Glutamatergic neuron (in vitro differentiated cells): ENCODE data around the gene EPB41L4B. TPM values are rescaled to one million over a fixed set of nuclear protein-coding genes. Genes with fewer than 3 reads are reported as not detected.

Experiments used
- DNase-seq: peaks from one replicate; pipeline ENCODE4 v3.0.0; 2022
- H3K27ac Mint-ChIP-seq: one replicate; pipeline ENCODE4 v1.8.0; 2020; ENCODE audit warnings: mild to moderate bottlenecking, mixed read lengths, inconsistent platforms; ENCODE audit not compliant: unreplicated experiment
- H3K27me3 Mint-ChIP-seq: one replicate; pipeline ENCODE4 v1.8.0; 2020; ENCODE audit warnings: mild to moderate bottlenecking, moderate library complexity, mixed read lengths, inconsistent platforms; ENCODE audit not compliant: unreplicated experiment
- H3K36me3 Mint-ChIP-seq: one replicate; pipeline ENCODE4 v1.8.0; 2020; ENCODE audit warnings: mild to moderate bottlenecking, mixed read lengths, inconsistent platforms; ENCODE audit not compliant: unreplicated experiment
- H3K4me1 Mint-ChIP-seq: one replicate; pipeline ENCODE4 v1.8.0; 2020; ENCODE audit warnings: mild to moderate bottlenecking, low read depth, mixed read lengths, inconsistent platforms; ENCODE audit not compliant: unreplicated experiment
- H3K4me3 Mint-ChIP-seq: one replicate; pipeline ENCODE4 v1.8.0; 2020; ENCODE audit warnings: mild to moderate bottlenecking, mixed read lengths, inconsistent platforms; ENCODE audit not compliant: unreplicated experiment
- H3K9me3 Mint-ChIP-seq: one replicate; pipeline ENCODE4 v1.8.0; 2020; ENCODE audit warnings: mild to moderate bottlenecking, moderate library complexity, mixed read lengths, inconsistent platforms; ENCODE audit not compliant: unreplicated experiment
- total RNA-seq: library from RNA; stranded (reverse); fragmentation: NEBNext Ultra II Directional; extraction: Animal tissue kit (Norgen Biotek cat#: 25700); gene quantifications from one replicate; pipeline ENCODE4 v1.2.1, GENCODE V29; 2021; ENCODE audit not compliant: unreplicated experiment
- TF ChIP-seq, protein P1 (sequence below): fragments of 200-600 bp; sonication (generic); IDR thresholded peaks from one replicate; pipeline ENCODE4 v1.5.0; 2021; ENCODE audit not compliant: partially characterized antibody, unreplicated experiment

The EPB41L4B gene
- total RNA-seq, 1 donor from 2014 or later = 10.0 TPM

DNA sequence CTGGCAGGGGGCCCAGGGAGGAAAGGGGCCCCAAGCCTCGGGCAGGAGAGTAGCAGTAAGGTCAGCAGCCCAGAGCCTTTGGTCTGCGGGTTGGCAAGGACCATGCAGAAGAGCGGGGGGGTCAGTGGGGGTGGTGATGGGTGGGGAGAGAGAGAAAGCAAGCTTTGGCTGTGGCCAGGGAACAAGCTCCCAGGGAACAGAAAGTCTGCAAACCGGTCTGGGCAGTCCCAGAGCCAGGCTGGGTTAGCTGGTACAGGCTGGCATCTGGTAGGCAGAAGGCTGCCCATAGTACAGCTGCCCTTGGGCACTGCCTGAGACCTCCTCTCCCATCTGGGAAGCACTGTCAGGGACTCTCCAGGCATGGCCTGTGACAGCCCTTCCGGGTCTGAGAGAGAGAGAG, 10.5 kb upstream of the EPB41L4B start:
- peaks cover 2% of the 10 kb centered on the region for H3K27me3 Mint-ChIP-seq
- DNase-seq = no peak
- peaks cover 2% of the 10 kb centered on the region for H3K4me1 Mint-ChIP-seq
- H3K9me3 Mint-ChIP-seq = no peaks in the 10 kb centered on the region
- H3K36me3 Mint-ChIP-seq = no peaks in the 10 kb centered on the region
- TF ChIP-seq, protein P1, sequence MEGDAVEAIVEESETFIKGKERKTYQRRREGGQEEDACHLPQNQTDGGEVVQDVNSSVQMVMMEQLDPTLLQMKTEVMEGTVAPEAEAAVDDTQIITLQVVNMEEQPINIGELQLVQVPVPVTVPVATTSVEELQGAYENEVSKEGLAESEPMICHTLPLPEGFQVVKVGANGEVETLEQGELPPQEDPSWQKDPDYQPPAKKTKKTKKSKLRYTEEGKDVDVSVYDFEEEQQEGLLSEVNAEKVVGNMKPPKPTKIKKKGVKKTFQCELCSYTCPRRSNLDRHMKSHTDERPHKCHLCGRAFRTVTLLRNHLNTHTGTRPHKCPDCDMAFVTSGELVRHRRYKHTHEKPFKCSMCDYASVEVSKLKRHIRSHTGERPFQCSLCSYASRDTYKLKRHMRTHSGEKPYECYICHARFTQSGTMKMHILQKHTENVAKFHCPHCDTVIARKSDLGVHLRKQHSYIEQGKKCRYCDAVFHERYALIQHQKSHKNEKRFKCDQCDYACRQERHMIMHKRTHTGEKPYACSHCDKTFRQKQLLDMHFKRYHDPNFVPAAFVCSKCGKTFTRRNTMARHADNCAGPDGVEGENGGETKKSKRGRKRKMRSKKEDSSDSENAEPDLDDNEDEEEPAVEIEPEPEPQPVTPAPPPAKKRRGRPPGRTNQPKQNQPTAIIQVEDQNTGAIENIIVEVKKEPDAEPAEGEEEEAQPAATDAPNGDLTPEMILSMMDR = no peak
- H3K4me3 Mint-ChIP-seq = no peak overlapping the region
- no peak overlapping the region for H3K27ac Mint-ChIP-seq

DNA sequence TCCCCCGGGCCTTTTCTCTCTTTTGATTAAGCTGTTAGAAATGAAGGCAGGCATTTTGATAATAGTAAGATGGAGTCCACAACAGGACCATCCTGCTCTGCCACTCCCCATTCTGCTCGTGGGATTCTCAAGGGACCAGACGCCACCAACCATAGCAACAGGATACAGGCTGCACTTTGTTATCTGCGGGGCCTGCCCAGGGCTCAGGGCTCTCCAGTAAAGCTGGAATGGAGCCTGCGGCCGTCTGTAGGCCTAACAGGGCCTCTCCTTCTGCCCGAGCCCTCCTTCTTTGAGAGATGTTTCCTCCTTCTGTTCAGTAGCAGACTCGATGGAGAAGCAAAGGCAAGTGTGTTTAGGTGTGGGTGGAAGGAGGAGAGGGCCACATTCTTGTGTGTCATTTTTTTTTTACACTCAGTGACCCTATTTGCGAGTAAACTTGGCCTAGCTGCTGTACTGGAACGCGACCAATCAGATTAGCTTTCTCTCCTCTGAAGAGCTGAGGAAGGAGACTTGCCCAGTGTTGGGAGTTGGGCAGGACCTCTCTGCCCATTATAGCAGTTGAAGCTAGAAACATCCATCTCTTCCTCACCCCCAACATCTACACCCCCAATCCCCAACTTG, 8.9 kb upstream of the EPB41L4B start:
- DNase-seq = peak; percentile 41
- TF ChIP-seq, protein P1 = no peak
- no peaks in the 10 kb centered on the region for H3K36me3 Mint-ChIP-seq

DNA sequence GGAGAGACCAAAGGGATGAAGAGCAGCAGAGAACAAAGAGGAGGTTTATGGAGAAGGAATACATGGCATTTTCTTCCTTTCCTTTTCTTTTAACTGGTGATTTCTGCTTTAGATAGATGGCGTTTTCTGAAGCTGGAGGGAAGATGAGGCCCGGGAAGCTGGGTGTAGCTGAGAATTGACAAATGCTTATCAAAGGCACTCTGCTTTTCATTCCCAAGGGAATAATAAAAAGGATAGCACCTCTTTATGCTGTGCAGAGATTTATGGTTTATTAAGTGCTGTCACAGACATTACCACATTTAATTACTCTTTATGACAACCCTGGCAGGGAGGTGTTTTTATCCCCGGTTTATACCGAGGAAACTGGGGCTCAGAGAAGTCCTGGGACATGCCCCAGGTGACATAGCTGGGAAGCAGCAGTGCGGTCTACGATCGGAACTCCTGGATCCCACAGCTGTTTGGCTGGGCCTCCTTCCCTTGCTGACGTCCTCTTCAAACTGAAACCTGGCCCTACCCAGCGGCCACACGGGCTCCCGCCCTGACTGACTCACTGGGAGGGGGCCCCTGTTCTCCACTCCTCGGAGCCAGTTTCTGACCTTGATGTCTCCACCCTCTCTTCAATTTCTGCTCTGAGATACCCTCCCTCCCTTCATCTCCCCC, 8.2 kb upstream of the EPB41L4B start:
- no peak overlapping the region for H3K27ac Mint-ChIP-seq
- H3K9me3 Mint-ChIP-seq = no peaks in the 10 kb centered on the region
- no peaks in the 10 kb centered on the region for H3K36me3 Mint-ChIP-seq
- H3K4me3 Mint-ChIP-seq = no peak overlapping the region
- peaks cover 2% of the 10 kb centered on the region for H3K27me3 Mint-ChIP-seq
- DNase-seq = no peak
- TF ChIP-seq, protein P1 = no peak
- peaks cover 2% of the 10 kb centered on the region for H3K4me1 Mint-ChIP-seq

More for the DNA sequence above, 8.9 kb upstream of the EPB41L4B start:
- Mint-ChIP-seq H3K27ac (no peak overlapping the region), H3K9me3 (no peaks in the 10 kb centered on the region), H3K4me3 (no peak overlapping the region), H3K27me3 (peaks cover 2% of the 10 kb centered on the region), H3K4me1 (peaks cover 2% of the 10 kb centered on the region)

DNA sequence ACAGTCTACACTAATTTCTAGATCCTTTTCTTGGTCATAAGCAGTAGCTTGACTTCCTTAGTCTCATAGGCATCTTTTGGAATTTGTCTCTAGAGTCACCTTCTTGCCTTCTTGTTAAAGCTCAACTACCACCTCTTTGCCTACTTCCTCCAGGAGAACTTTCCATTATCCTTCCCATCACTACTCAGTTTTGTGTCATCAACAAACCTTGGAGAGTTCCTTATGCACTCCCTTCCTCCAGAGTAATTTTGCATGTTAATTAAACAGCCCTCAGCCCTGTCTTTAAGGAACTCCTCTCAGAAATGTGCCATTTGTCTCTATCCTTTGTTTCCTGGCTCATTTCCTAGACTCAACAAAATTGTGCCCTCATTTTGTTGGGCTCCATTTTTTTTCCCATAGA, 4.2 kb upstream of the EPB41L4B start:
- DNase-seq = no peak
- no peak overlapping the region for H3K27ac Mint-ChIP-seq
- TF ChIP-seq, protein P1 = no peak
- H3K9me3 Mint-ChIP-seq = peaks cover 5% of the 10 kb centered on the region
- peaks cover 2% of the 10 kb centered on the region for H3K4me1 Mint-ChIP-seq
- peaks cover 1% of the 10 kb centered on the region for H3K27me3 Mint-ChIP-seq
- H3K4me3 Mint-ChIP-seq = no peak overlapping the region
- no peaks in the 10 kb centered on the region for H3K36me3 Mint-ChIP-seq

DNA sequence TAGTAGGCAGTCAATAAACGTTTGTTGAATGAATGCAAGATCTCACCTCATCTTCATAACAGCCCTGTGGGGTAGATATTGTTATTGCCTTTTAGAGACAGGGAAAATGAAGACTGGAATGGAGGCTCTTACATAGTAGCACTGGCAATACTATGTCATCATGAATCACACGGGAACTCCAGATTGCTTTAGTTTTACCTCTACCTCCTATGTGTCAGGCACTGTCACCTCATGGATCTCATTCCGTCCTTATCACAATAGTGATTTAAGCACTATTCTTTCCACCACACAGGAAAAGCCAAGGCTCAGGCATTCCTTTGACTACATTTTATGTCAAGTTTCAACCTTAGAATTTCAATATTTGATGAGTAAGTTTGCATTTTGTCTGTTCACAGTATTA, 2.9 kb upstream of the EPB41L4B start:
- Mint-ChIP-seq H3K36me3 (no peaks in the 10 kb centered on the region), H3K27me3 (peaks cover 5% of the 10 kb centered on the region), H3K9me3 (peaks cover 5% of the 10 kb centered on the region), H3K4me1 (peaks cover 1% of the 10 kb centered on the region), H3K27ac (no peak overlapping the region), H3K4me3 (no peak overlapping the region)
- TF ChIP-seq, protein P1 = no peak
- no peak for DNase-seq
